ENCODE measurements around the gene CCDC167.

GRCh38 chr6:37514837-37515236 lies 15.1 kb upstream of the CCDC167 start:
- TF ChIP-seq REST (IDR thresholded peaks at IDR 0.05; ENCODE audit: low read depth) (no peak), CEBPB (IDR thresholded peaks at IDR 0.05) (no peak), TAF1 (IDR thresholded peaks at IDR 0.05; ENCODE audit: low read depth) (no peak), EP300 (IDR thresholded peaks at IDR 0.05; ENCODE audit: borderline replicate concordance) (no peak), YY1 (IDR thresholded peaks at IDR 0.05; ENCODE audit: low read depth) (no peak), EGR1 (IDR thresholded peaks at IDR 0.05) (no peak), RAD21 (IDR thresholded peaks at IDR 0.05; ENCODE audit: low read depth) (no peak), ZBTB7A (IDR thresholded peaks at IDR 0.05; ENCODE audit: low read depth) (no peak), TEAD4 (IDR thresholded peaks at IDR 0.05) (no peak)
- TF ChIP-seq, protein P1, sequence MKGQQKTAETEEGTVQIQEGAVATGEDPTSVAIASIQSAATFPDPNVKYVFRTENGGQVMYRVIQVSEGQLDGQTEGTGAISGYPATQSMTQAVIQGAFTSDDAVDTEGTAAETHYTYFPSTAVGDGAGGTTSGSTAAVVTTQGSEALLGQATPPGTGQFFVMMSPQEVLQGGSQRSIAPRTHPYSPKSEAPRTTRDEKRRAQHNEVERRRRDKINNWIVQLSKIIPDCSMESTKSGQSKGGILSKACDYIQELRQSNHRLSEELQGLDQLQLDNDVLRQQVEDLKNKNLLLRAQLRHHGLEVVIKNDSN (IDR thresholded peaks at IDR 0.05): no peak

Measured in Ishikawa (cell line).